Heart left ventricle (tissue), 13 donors: Measurements from ENCODE around the gene CLK4.

Source experiments
- POLR2A ChIP-seq, 2 donors: fragments of 450-650 bp; IDR thresholded peaks; one replicate each; pipeline ENCODE4 v1.6.1; 2017; ENCODE audit warnings: antibody characterized with exemption in 2 of 2, mild to moderate bottlenecking in 2 of 2, moderate library complexity in 2 of 2
- TF ChIP-seq, protein P1 (sequence below), 12 donors: fragments of 200-600 bp; sonication (generic) in 4 of 12; IDR thresholded peaks; one replicate each; pipeline versions ENCODE4 v1.5.0 to v1.8.0; 2018 to 2022; ENCODE audit warnings: antibody characterized with exemption in 12 of 12, mild to moderate bottlenecking in 5 of 12
- donor health status: ischemic (EF 13 %, LVEDD 7.1; RV severe dilation, severe dysfunction).
- donor health status: DM: no; HTN: yes; CAD: no.
- donor health status: DM: no; HTN: no; CAD: no.
- donor health status: ischemic (EF 25% LVEDD 6.9; RV normal size, moderate dysfunction).
- donor health status: ischemic (EF 25% LVEDD 5.7; RV mildly dilated, moderate dysfunction).
- donor health status: ischemic (EF 35%, LVEDD 5.7; RV mildly dilated, moderate dysfunction).
- donor health status: nonischemic (EF 11% LVEDD 7.7; RV severe dilation, severe dysfunction).
- donor health status: DM: yes; HTN: yes; CAD: no.
- donor health status: PGD.
- donor health status: ischemic (EF 29% LVEDD 5.4; RV normal size, mild dysfunction).
- donor health status: nonischemic (EF 23%, LVEDD 6.1; RV moderate dilation, normal function).

DNA sequence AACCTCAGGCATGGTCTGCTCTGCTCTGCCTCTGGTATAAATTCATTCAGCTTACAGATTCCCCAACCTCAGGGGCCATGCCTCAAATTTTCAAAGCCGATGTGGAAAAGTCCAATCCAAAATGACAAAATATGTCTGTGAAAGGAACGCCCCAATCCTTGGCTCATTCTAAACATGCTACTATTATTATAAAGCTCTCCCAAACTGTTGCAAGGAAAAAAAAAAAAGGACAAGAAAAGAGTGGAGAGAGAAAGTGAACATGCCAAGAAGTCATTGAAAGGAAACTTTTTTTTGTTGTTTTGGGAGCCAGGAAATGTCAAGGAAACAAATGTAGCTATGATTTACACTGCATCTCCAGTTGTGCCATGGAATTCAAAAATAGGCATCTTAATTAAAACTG, 40.5 kb downstream of the CLK4 start:
- no peak for TF ChIP-seq POLR2A (IDR thresholded peaks at IDR 0.05)
- TF ChIP-seq, protein P1, sequence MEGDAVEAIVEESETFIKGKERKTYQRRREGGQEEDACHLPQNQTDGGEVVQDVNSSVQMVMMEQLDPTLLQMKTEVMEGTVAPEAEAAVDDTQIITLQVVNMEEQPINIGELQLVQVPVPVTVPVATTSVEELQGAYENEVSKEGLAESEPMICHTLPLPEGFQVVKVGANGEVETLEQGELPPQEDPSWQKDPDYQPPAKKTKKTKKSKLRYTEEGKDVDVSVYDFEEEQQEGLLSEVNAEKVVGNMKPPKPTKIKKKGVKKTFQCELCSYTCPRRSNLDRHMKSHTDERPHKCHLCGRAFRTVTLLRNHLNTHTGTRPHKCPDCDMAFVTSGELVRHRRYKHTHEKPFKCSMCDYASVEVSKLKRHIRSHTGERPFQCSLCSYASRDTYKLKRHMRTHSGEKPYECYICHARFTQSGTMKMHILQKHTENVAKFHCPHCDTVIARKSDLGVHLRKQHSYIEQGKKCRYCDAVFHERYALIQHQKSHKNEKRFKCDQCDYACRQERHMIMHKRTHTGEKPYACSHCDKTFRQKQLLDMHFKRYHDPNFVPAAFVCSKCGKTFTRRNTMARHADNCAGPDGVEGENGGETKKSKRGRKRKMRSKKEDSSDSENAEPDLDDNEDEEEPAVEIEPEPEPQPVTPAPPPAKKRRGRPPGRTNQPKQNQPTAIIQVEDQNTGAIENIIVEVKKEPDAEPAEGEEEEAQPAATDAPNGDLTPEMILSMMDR (IDR thresholded peaks at IDR 0.05), result no peak
